HG03139 (cell line): Measurements from ENCODE around the gene PLEKHM2.

Experiments used
- ATAC-seq: cut with Tn5 transposase; IDR thresholded peaks from one replicate; pipeline ENCODE4 v1.9.1; 2021; ENCODE audit not compliant: unreplicated experiment

Gene PLEKHM2

DNA sequence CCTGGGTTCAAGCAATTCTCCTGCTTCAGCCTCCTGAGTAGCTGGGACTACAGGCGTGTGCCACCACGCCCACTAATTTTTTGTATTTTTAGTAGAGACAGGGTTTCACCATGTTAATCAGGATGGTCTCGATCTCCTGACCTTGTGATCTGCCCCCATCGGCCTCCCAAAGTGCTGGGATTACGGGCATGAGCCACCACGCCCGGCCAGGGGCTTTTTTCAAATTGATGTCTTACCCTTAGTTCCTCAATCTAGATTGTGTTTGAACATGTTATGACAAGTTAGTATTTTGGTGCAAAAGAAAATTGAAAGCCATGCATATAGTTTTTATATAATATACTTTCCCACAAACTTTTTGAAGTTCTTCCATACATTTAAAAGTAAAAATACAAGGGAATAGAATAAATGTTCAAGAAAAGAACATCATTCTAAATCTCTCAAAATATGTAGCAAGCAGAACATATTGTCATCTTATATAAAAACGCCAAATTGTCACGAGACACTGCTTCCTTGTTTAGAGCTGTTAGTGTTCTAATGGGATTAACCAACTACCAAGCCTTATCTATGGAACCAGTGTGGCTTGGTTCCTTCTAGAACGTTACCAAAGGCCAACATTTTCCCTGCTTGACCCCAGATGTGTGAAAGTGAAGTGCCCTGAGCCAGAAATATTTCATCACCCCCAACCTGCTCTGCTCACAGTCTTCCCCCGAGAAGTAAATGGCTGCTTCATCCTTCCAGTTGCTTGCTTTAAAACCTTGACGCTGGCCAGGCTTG is 9.5 kb upstream of the PLEKHM2 start:
- no peak for ATAC-seq

DNA sequence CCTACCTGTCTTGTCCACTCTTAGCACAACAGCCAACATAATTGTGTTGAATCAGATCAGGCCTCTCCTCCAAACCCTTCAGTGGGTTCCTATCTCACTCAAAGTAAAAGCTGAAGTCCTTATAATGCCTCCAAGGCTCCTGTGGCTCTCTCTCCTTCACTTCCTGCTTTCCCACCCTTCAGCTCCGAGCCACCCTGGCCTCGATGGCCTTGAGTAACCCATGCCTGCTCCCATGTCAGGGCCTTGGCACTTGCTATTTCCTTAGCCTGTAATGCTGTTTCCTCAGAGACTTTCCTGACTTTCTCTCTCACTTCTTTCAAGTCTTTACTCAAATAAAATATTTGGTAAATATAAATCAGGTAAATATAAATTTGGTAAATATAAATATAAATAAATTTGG is 8.1 kb upstream of the PLEKHM2 start:
- no peak for ATAC-seq

DNA sequence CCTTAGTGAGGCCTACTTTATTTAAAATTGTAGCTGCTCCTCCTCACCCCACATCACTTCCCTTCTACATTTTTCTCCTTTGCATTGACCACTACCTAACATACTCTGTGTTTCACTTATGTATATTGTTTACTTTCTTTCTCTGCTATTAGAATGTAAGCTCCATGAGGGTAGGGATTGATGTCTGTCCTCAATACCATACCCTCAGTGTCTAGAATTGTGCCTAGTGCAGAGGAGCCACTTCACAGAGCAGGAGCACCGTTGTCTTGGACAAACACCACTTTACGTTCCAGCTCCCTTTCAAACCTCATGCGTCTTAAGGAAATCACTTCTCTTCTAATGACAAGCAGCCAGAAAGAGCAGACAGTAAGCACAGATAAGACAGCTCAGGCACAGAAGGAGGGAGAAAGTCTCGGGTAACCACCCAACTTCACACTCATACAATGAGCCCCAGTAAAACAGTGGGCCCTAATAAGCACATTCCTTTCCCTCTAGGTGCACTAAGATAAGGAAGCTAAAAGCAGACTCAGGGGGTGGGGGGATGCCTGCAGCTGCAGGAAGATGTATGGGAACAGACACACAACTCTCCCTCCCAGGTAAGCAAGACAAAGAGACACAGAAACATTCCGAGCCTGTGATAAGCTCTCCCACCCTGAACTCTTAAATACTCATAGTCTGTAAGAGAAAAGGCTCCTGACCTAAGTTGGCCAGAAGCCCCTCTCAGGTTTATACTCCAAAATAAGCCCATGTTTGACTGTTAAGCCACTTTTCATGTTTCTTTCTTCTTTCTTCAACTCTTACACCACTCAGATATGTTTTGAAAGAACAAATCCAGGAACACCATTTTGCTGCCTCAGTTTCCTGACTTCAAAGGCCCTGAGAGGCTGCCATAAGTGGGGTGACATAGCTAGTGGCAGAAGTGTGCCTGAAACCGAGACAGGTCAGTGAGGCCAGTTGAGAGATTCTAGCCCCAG is 7.1 kb upstream of the PLEKHM2 start:
- no peak for ATAC-seq

DNA sequence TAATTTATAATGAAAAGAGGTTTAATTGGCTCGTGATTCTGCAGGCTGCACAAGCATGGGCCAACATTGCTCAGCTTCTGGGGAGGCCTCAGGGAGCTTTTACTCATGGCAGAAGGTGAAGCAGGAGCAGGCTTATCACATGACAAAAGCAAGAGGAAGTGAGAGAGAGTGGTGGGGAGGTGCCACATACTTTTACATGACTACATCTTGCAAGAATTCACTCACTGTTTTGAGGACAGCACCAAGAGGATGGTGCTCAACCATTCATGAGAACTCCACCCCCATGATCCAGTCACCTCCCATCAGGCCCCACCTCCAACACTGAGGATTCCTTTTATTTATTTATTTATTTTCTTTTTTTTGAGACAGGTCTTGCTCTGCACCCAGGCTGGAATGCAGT is 5.5 kb upstream of the PLEKHM2 start:
- no peak for ATAC-seq

DNA sequence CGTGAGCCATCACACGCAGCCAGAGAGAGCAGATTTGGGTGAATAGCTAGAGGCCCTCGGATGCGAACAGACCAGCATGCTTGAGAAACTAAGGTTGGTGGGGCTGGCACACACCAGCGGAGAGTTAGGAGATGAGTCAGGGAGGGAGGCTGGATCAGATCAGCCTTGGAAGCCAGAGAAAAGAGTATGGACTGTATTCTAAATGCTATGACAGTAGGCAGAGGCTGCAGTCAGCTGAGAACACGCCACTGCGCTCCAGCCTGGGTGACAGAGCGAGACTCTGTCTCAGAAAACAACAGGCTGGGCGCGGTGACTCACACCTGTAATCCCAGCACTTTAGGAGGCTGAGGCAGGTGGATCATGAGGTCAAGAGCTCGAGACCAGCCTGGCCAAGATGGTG is 4.0 kb upstream of the PLEKHM2 start:
- ATAC-seq, result no peak

DNA sequence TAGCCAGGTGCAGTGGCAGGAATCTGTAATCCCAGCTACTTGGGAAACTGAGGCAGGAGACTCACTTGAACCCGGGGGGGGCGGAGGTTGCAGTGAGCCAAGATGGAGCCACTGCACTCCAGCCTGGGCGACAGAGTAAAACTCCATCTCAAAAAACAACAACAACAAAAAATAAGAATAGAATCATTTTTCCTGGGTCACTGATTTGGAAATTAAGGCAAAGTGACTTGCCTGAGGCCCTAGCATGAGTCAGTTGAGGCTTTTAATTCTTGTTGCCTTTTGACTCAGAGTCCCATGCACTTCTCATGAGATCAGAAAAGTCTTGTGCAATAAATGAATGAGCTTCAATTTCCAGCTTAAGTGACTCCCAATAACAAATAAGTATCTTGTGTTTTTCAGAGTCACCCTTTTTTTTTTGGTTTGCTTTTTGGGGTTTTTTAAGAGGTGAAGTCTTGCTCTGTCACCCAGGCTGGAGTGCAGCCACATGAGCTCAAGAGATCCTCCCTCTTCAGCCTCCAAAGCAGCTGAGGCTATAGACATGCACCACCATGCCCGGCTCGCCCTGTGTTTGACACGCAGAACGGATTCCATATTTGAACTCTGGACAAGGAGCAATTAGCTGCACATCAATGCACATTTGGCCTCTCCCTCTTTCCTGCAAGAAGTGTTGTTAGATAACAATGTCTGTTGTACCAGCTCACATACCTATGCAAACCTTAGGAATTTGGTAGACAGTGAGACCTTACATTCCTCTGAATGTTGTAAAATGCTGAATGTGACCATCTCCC is 3.4 kb upstream of the PLEKHM2 start:
- no peak for ATAC-seq

DNA sequence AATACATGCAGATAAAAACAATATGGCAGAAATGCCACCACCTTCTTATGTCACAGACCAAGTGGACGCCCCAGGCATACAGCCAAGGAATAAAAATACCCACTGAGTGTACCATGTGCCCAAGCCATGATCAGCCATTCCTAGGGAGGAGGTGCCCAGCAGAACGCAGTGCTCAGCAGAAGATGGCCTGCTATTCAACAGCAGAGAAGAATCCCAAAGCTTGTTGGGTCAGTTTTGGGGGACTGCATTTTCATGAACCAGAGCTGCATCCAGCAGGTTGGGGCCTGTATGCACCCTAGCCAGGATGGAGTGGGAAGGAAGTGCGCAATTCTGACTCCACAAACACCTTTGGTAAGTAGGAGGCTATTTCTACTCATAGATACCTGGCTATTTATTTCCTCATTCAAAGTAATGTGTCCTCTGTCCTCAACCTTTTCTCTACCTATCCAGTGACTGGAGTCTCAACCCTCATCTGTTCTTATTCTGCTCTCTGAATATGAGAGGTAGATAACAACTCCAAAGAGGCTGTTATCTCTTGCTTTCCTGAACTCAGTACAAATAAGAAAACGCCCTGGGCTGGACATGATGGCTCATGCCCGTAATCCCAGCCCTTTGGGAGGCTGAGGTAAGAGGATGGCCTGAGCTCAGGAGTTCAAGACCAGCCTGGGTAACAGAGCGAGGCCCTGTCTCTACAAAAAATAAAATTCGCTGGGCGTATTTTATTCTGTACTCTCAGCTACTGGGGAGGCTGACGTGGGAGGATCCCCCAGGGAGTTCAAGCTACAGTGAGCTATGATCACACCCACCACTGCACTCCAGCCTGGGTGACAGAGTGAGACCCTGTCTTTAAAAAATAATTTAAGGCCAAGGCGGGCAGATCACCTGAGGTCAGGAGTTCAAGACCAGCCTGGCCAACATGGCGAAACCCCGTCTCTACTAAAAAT is 2.5 kb upstream of the PLEKHM2 start:
- ATAC-seq, result no peak

DNA sequence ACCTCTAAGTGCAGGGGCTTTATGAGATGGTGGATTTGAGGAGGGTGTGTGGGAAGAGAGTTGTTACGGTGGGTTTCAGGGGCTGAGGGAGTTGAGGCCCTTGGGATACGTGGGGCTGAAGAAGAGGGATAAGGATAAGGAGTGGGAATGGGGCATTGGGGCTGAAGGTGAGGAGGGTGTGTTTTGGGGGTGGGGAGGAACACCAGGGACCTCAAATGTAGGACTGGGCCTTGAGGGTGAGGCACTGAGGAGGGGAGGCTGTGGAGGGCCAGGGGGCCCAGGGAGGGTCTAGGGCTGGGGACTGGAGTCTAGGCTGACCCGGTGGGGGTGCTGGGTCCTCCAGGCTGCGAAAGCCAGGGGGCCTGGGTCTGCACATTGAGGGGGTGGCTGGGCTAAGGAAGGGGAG is 1.2 kb upstream of the PLEKHM2 start:
- ATAC-seq, result no peak

DNA sequence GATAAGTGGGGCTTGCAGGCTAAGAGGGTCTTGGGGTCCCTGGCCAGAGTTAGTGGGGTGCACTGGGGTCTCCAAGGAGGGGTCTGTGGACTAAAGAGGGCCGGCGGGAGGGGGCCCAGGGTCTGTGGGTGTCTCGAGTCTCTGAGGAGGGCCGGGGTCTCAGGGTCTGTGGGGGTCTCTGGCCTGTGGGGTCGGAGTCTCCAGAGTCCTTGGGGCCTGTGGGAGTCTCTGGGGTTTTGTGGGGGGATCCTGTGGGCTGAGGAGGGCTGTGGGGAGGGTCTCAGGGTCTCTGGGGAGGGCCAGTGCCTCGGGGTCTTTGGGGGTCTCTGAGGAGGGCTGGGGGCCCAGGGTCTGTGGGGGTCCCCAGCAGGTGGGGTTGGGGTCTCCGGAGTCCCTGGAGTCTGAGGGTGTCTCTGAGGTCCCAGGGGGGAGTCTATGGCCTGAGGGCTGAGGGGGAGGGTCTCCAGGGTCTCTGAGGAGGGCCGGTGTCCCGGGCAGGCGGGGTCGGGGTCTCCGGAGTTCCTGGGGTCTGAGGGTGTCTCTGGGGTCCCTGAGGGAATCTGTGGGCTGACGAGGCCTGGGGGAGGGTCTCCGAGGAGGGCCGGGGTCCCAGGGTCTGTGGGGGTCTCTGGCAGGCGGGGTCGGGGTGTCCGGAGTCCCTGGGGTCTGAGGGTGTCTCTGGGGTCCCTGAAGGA is 628 bp upstream of the PLEKHM2 start:
- no peak for ATAC-seq

DNA sequence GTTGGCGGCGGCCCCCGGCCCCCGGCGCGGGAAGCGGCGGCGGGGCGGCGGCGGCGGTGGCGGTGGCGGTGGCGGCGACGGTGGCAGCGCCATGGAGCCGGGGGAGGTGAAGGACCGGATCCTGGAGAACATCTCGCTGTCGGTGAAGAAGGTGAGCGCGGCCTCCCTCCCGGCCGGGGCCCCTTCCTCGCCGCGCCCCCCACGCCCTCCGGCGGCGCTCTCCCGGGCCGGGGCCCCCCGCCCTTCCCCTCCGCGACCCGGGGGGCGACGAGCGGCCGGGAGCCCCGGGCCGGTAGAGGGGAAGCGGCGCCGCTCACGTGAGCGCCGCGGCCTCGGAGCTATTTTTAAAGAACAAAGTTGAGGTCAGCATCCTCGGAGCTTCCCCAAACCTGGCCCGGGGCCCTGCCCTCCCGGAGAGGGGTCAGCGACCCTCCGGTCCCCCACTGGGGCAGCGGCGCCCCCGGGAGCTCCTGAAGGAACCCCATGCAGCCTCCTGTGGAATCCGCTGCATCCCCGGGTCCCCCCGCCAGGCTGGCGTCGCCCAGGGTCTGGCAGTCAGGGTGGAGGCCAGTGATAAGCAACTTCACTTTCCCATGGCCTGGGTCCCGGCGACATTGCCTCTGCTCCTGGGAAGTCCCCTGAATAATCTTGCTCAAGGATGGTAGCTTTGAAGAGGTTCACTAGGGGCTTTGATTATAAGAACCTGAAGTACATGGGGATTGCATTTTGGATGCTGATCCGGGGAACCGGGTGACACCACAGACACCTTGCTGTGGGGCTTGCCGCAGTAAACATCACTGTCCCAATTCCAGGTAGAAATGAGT is 560 bp downstream of the PLEKHM2 start:
- ATAC-seq, result peak; percentile 37

DNA sequence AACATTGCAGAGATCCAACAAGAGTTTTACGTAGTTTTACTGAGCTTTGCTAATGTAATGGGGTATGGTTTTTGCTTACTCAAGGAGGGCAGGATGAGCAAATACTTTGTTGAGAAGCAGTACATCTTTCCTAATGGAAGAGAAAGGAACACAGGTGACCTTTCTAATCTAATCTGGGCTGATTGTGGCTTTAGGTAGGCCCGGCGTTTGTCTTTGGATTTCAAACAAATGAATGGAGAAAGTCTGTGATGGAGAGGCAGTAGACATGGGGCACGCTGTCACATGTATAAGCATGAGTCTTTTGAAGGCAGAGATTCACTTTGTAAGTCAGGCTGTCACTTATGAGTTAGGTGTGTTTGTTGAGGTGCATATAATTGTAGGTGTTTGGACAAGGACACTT is 1.7 kb downstream of the PLEKHM2 start:
- no peak for ATAC-seq

DNA sequence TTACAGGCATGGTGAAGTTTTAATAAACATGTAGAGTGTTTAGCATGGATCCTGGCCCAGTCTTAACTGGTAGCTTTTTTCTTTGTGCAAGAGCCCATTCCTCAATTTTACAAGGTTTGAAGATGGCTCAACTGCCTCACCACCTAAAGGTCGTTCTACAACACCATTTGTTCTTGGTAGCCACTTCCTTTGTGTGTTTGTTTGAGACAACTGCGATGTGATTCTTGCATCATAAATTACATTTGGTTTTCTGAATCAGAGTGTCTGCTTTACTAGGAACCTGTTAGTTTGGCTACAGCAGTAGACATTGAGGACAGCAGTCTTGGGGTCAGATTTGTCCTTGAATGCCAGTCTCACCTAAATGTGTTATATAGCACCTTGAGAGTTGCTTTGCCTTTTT is 3.3 kb downstream of the PLEKHM2 start:
- no peak for ATAC-seq

DNA sequence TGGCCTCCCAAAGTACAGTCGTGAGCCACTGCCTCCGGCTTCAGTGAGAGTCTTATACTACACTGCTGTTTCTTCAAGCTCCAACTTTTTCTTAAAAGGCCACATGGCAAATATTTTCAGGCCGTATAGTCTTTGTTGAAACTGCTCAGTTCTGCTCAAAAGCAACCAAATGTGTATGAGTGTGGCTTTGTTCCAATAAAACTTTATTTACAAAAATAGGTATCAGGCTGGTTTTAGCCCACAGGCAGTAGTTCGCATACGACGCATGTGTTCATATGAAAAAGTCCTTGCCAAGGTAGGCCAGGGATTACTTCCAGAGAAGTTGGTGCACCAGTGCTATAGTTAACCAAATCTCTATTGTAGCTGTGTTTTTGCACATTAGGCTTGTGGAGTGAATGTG is 6.2 kb downstream of the PLEKHM2 start:
- no peak for ATAC-seq

DNA sequence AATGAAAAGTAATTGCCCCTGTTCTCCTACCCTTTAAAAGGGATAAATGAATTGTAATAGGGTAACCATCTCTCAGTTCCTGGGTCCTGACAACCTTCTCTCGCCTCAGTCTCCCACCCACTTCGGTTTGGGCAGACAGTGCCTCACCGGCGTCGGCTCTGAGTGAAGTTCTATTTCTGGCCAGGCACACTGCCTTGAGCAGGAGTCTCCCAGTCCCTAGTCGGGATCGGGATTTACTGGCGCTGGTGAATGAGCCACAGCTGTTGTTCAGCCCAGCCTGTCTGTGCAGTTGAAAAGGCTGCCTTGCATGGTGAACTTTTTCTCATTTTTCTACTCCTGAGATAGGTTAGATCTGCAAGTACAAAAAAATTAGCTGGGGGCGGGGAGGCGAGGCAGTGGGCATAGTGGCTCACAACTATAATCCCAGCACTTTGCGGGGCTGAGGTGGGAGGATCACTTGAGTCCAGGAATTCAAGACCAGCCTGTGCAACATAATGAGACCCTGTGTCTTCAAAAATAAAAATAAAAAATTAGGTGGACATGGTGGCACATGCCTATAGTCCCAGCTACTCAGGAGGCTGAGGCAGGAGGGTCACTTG is 7.4 kb downstream of the PLEKHM2 start:
- ATAC-seq, result no peak

DNA sequence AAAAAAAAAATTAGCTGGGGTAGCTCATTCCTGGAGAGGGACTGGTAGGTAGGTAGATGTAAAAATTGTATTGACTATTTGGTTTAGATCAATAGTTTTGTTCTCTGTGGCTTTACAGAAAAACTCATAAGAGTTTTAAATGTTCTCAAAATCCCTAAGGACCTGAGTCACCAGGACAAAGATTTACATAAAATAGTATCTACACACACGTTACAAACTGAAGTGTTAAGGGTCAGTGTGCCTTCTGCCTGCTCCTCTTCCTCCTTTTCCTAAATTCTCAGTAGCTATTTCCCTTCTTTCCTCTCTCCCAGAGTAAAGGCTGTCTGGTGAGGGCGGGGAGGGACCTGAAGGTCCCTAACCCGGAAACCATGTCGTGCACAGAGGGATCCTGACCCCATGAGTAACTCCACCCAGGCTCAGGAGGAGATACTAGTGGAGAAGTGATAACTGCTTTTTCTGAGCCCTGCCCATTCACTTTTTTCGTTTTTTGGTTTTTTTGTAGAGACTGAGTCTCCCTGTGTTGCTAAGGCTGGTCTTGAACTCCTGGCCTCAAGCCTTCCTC is 8.1 kb downstream of the PLEKHM2 start:
- ATAC-seq, result no peak

DNA sequence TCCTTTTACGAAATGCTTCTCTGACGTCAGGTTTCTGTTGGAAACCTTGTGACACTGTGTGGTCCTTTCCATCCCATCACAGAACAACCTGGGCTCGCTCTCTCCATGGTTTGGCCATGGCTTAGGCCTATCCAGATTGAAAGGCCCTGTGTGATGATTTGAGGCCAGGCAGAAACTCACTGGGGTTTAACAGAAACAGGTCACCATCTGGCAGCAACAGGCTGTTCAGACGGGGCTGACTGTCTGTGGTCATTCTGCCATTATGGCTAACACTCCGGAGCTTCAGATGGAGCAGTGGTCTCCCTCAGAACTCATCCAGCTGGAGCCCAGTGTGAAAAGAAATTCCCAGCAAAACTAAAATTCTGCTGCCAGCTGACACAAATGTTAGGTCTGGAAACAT is 9.3 kb downstream of the PLEKHM2 start:
- ATAC-seq, result no peak

DNA sequence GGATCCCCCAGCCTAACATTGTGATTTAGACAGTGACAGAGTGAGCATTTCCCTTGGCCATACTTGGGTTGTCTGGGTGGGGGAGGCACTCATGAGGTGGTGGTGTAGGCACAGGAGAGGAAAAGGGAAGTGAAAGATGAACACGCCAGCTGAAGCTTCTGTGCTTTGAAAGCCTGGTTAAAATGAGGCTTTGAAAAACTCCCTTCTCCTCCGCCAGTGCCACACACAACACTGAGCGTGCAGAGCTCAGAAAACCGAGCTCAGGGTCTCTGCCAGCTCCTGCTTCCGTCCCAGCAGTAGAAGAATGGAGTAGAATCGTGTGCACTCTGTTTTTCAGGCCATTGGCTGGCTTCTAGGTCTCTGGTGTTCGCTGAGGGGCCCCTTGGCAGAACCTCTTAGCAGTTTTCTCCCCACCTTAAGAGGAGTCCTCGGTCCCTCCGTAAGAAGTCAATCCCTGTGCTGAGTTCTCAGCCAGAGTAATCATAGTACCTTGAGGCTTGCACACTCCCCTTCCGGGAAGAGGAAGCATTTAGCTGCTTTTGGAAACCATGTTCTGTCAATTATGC is 12.9 kb downstream of the PLEKHM2 start:
- ATAC-seq, result peak; percentile 86

DNA sequence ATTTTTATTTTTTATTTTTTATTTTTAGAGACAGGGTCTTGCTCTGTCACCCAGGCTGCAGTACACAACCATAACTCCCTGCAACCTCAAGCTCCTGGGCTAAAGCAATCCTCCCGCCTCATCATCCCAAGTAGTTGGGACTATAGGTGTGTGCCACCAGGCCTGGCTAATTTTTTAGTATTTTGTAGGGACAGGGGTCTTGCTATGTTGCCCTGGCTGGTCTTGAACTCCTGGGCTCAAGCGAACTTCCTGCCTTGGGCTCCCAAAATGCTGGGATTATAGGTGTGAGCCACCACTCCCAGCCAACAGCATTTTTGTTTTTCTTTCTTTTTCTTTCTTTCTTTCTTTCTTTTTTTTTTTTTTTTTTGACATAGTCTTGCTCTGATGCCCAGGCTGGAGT is 14.1 kb downstream of the PLEKHM2 start:
- ATAC-seq, result no peak
